ENCODE results near the gene SEC14L2. TPM values are rescaled to one million over a fixed set of nuclear protein-coding genes. Genes with fewer than 3 reads are reported as not detected.

Gene SEC14L2
- total RNA-seq = 252 TPM

- ATAC-seq (peak; percentile 59), DNase-seq (ENCODE audit: low spot score) (peak; percentile 90)
Measured at GRCh38 chr22:30396871-30397655, at the start of gene SEC14L2. Gene SEC14L2, plus strand, starts transcription at chr22:30397018. Its CDS starts 99 bp downstream, at chr22:30397117.

DNA sequence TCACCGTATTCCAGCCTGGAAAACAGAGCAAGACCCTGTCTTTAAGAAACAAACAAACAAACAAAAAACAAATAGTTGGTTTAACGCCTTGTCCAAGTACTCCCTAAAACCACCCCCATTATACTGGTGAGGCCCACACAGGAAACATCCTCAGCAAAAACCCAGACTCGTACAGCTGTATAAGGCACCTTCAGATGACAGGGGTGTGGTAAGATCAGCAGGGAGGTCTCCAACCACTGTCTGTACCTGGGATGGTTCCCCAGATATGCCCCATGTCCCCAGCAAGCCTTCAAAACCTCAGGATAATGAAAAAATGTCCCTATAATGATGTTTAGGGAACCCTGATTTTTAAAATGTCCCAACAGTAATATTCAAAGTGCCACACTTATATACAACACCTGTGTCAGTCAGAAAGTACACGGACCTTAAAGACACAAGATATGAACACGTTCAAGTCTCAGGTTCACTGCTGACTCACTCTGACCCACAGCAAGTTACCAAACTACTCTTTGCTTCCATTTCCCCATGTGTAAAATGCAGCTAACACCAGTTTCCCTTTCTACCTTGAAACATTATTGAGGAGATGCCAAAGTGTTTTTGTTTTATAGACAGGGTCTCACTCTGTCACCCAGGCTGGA lies 49.4 kb upstream of the SEC14L2 start:
- ATAC-seq (no peak), DNase-seq (ENCODE audit: low spot score) (no peak)

- DNase-seq (ENCODE audit: low spot score) (no peak), ATAC-seq (no peak)
Measured at GRCh38 chr22:30348404-30348803, 48.4 kb upstream of the SEC14L2 start.

- no peak for DNase-seq (ENCODE audit: low spot score)
- ATAC-seq = no peak
Measured at GRCh38 chr22:30348809-30349208, 48.0 kb upstream of the SEC14L2 start.

DNA sequence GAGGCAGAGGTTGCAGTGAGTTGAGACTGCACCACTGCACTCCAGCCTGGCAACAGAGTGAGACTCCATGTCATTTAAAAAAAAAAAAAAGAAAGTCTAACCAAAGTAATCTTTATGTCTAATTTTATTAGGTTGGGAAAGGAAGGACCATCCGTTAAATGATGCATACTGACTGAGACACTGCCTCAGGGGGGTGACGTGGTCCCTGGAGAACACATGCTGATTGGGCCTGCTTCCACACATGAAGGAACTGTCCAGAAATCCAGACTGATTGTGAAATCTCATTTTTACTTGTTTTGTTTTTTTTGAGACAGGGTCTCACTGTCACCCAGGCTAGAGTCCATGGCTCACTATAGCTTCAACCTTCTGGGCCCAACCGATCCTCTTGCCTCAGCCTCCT lies 45.6 kb upstream of the SEC14L2 start:
- ATAC-seq (no peak), DNase-seq (ENCODE audit: low spot score) (no peak)

- DNase-seq (ENCODE audit: low spot score) (no peak), ATAC-seq (no peak)
Measured at GRCh38 chr22:30354644-30355043, 42.2 kb upstream of the SEC14L2 start.

- peak; percentile 88 for DNase-seq (ENCODE audit: low spot score)
- ATAC-seq = peak; percentile 97
Measured at GRCh38 chr22:30356449-30357235, 40.2 kb upstream of the SEC14L2 start, which contains the start of the genes CCDC157 and SF3A1. Gene CCDC157, plus strand, starts transcription at chr22:30357007. Its CDS starts 8,994 bp downstream, at chr22:30366001. Gene SF3A1, minus strand, starts transcription at chr22:30356894. Its CDS starts 102 bp downstream, at chr22:30356792.

DNA sequence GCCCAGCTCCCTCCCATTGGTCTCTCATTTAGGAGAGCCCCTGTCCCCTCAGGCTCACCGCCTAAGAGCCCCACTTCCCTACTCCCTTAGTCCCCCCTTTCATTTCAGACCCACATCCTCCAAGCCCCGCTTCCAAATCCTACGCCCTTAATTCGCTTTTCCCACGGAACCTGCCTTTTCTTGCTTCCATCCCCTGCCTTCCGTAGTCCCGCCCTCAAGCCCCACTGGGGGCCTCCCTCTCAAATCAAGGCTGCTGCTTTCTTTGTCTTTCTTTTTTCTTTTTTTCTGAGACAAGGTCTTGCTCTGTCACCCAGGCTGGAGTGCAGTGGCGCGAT lies 39.6 kb upstream of the SEC14L2 start:
- ATAC-seq = peak; percentile 2

DNA sequence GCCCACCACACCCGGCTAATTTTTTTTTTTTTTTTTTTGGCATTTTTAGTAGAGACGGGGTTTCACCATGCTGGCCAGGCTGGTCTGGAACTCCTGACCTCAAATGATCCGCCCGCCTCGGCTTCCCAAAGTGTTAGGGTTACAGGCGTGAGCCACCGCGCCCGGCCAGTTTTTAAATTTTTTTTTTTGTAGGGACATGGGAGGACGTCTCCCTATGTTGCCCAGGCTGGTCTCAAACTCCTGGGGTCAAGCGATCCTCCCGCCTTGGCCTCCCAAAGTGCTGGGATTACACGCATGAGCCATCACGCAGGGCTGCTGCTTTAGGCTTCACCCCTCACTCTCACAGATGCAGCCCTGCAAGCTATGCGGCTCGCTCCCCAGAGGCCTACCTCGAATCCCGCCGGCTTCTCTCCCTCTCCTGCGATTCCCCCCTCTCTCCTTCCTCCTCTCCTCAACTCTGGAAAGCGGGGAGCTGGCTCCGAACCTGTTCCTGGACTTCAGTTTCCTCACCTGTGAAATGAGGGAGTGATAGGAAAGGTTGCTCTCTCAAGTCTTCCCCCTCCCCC lies 39.1 kb upstream of the SEC14L2 start:
- no peak for ATAC-seq
- no peak for DNase-seq (ENCODE audit: low spot score)

More for the DNA sequence above, 39.6 kb upstream of the SEC14L2 start:
- DNase-seq (ENCODE audit: low spot score) = no peak

DNA sequence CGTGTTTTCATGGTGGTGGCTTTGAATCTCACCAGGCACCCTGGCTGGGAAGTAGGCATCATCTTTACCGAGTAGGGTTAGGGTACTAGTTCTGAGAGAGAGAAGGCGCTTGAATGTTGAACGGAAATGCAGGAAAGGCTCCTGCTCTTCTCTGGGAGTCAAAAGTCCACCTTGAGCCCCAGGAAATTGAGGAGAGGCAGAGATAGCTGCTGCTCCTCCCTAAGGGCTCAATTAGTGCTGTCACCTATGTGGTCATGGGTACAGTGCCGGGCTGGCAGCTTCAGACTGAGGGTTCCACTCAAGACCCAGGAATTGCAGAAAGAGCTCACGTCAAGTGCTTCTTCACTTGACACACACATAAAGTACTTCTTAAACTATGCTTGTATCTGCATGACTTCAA lies 38.3 kb upstream of the SEC14L2 start:
- ATAC-seq (no peak), DNase-seq (ENCODE audit: low spot score) (no peak)

DNA sequence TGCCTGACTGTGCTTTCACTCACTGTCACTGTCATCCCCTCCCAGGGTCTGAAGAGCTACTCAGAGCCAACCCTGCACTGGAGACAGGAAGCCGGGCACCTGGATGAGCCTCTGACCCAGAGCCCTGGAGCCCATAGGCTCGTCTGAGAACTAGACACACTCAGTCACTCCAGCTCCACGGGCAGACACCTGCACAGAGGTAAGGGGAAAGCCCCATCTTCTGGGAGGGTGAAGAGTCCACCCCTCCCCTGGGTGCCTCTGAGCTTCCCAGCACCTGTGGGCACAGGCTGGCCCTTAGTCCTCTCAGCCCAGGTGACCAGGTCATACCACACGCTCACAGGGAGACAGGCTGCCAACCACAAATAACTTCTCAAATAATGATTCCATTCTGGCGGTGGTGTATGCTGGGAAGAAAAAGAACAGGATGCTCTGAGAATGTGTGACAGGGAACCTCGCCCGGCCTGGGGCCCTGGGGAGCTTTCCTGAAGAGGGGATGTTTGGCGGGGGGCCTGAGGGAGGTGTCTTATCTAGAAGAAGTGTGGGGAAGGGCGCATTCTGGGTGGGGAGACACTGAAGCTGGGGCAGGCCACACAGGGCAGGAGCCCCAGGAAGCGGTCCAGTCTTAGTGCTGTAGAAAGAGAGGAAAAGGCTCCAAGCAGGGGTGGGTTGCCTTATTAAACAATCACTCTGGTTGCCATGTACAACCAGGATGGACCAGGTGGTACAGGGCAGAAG lies 34.7 kb upstream of the SEC14L2 start:
- DNase-seq (ENCODE audit: low spot score) = no peak
- no peak for ATAC-seq

- ATAC-seq (no peak), DNase-seq (ENCODE audit: low spot score) (no peak)
Measured at GRCh38 chr22:30362651-30363281, 34.1 kb upstream of the SEC14L2 start.

GRCh38 chr22:30365891-30366290 lies 30.9 kb upstream of the SEC14L2 start:
- ATAC-seq (no peak), DNase-seq (ENCODE audit: low spot score) (no peak)

GRCh38 chr22:30368420-30368819 lies 28.4 kb upstream of the SEC14L2 start:
- DNase-seq (ENCODE audit: low spot score) (no peak), ATAC-seq (peak; percentile 54)

DNA sequence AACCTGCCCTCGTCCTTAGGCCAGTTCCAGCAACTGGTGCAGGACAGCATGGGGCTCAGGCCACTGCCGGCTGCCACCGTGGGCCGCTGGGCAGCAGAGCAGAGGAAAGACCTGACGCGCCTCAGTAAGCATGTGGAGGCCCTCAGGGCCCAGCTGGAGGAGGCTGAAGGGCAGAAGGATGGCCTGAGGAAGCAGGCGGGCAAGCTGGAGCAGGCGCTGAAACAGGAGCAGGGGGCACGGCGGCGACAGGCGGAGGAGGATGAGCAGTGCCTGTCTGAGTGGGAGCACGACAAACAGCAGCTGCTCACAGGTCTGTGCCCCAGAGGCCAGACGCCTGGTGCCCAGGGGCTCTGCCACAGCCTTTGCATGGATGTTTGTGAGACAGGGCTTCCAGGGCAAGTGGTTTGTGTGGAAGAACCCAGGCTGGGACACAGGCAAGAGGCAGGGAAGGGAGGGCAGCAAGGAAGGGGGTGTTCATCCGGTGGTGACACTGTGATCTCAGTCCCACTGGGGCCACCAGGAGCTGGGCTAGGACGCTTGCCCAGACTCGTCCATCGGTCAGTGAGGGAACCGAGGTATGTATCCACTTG lies 26.1 kb upstream of the SEC14L2 start:
- no peak for ATAC-seq
- DNase-seq (ENCODE audit: low spot score) = no peak

DNA sequence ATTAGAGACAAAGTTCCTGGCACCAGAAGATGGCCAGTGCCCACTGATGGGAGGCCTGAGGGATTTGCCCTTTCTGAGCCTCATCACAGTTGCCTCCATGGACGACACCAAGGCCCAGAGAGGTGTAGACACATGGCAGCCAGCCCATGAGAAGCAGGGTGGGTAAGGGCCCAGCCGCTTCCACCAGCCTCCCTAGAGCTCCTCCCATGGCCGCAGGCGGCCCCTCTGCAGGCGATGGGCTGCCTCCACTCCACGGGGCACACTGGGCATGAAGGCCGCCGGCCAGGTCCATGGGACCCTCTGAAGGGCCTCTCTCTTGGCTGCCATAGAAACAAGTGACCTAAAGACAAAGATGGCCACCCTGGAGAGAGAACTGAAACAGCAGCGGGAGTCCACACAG lies 25.5 kb upstream of the SEC14L2 start:
- no peak for ATAC-seq

DNA sequence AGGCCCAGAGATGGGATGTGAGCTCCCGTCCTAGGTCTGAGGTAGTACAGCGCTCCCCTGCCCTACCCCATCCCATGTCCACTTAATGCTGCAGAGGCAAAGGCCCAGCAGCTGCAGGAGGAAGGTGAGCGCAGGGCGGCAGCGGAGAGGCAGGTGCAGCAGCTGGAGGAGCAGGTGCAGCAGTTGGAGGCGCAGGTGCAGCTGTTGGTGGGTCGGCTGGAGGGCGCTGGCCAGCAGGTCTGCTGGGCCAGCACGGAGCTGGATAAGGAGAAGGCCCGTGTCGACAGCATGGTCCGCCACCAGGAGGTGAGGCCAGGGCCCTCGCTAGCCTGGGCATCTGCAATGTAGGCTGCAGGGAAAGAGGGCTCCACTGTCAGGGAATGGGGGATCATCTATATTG lies 24.8 kb upstream of the SEC14L2 start:
- DNase-seq (ENCODE audit: low spot score) = no peak
- ATAC-seq = no peak

More for the DNA sequence above, 25.5 kb upstream of the SEC14L2 start:
- no peak for DNase-seq (ENCODE audit: low spot score)

- no peak for ATAC-seq
- no peak for DNase-seq (ENCODE audit: low spot score)
Measured at GRCh38 chr22:30372915-30373314, 23.9 kb upstream of the SEC14L2 start.
